Measurements from ENCODE around the gene NBEA.

NBEA gene

GRCh38 chr13:35600137-35600536, 658.1 kb downstream of the NBEA start:
- DNase-seq (ENCODE audit: low spot score in 2 of 2): no peak

GRCh38 chr13:35603593-35604285, 661.7 kb downstream of the NBEA start:
- Mint-ChIP-seq H3K27ac (no peak overlapping the region), H3K4me3 (no peak overlapping the region), H3K36me3 (no peaks in the 10 kb centered on the region), H3K9me3 (peaks cover 12% of the 10 kb centered on the region), H3K4me1 (no peaks in the 10 kb centered on the region)
- DNase-seq (ENCODE audit: low spot score in 2 of 2) (no peak), ATAC-seq (no peak)

More at GRCh38 chr13:35600137-35600536, 658.1 kb downstream of the NBEA start:
- no peak overlapping the region for H3K27ac Mint-ChIP-seq
- H3K4me3 Mint-ChIP-seq: no peak overlapping the region
- ATAC-seq: no peak
- peaks cover 8% of the 10 kb centered on the region for H3K9me3 Mint-ChIP-seq
- no peaks in the 10 kb centered on the region for H3K4me1 Mint-ChIP-seq
- H3K36me3 Mint-ChIP-seq: no peaks in the 10 kb centered on the region

GRCh38 chr13:35614666-35615065, 672.6 kb downstream of the NBEA start:
- Mint-ChIP-seq H3K36me3 (no peaks in the 10 kb centered on the region), H3K9me3 (no peaks in the 10 kb centered on the region), H3K4me3 (no peak overlapping the region), H3K4me1 (no peaks in the 10 kb centered on the region), H3K27ac (no peak overlapping the region)
- DNase-seq (ENCODE audit: low spot score in 2 of 2) (no peak), ATAC-seq (no peak)

- H3K4me1 Mint-ChIP-seq: no peaks in the 10 kb centered on the region
- no peak for ATAC-seq
Measured at GRCh38 chr13:35617420-35617819, 675.4 kb downstream of the NBEA start.

GRCh38 chr13:35618565-35619083, 676.6 kb downstream of the NBEA start:
- Mint-ChIP-seq H3K4me3 (no peak overlapping the region), H3K36me3 (no peaks in the 10 kb centered on the region), H3K9me3 (peaks cover 12% of the 10 kb centered on the region), H3K27ac (no peak overlapping the region), H3K4me1 (no peaks in the 10 kb centered on the region)
- ATAC-seq (no peak), DNase-seq (ENCODE audit: low spot score in 2 of 2) (no peak)

More at GRCh38 chr13:35617420-35617819, 675.4 kb downstream of the NBEA start:
- Mint-ChIP-seq H3K4me3 (no peak overlapping the region), H3K27ac (no peak overlapping the region), H3K9me3 (peaks cover 12% of the 10 kb centered on the region), H3K36me3 (no peaks in the 10 kb centered on the region)
- no peak for DNase-seq (ENCODE audit: low spot score in 2 of 2)

- ATAC-seq (no peak), DNase-seq (ENCODE audit: low spot score in 2 of 2) (no peak)
- H3K36me3 Mint-ChIP-seq: no peaks in the 10 kb centered on the region
- no peaks in the 10 kb centered on the region for H3K4me1 Mint-ChIP-seq
- H3K4me3 Mint-ChIP-seq: no peak overlapping the region
- H3K27ac Mint-ChIP-seq: no peak overlapping the region
- H3K9me3 Mint-ChIP-seq: peaks cover 12% of the 10 kb centered on the region
Measured at GRCh38 chr13:35621989-35622388, 679.9 kb downstream of the NBEA start.

- DNase-seq (ENCODE audit: low spot score in 2 of 2): no peak
- no peak overlapping the region for H3K27ac Mint-ChIP-seq
- H3K4me3 Mint-ChIP-seq: no peak overlapping the region
- H3K36me3 Mint-ChIP-seq: no peaks in the 10 kb centered on the region
- no peaks in the 10 kb centered on the region for H3K4me1 Mint-ChIP-seq
- no peaks in the 10 kb centered on the region for H3K9me3 Mint-ChIP-seq
- ATAC-seq: no peak
Measured at GRCh38 chr13:35629026-35629425, 687.0 kb downstream of the NBEA start.

- DNase-seq (ENCODE audit: low spot score in 2 of 2): no peak
- H3K4me1 Mint-ChIP-seq: no peaks in the 10 kb centered on the region
- peak; percentile 49 for ATAC-seq
- H3K27ac Mint-ChIP-seq: no peak overlapping the region
- no peaks in the 10 kb centered on the region for H3K9me3 Mint-ChIP-seq
- H3K4me3 Mint-ChIP-seq: no peak overlapping the region
- no peaks in the 10 kb centered on the region for H3K36me3 Mint-ChIP-seq
Measured at GRCh38 chr13:35630551-35631275, 688.6 kb downstream of the NBEA start.

GRCh38 chr13:35631666-35632065, 689.6 kb downstream of the NBEA start:
- no peak overlapping the region for H3K27ac Mint-ChIP-seq
- no peak overlapping the region for H3K4me3 Mint-ChIP-seq
- peaks cover 3% of the 10 kb centered on the region for H3K9me3 Mint-ChIP-seq
- DNase-seq (ENCODE audit: low spot score in 2 of 2): no peak
- no peak for ATAC-seq
- H3K36me3 Mint-ChIP-seq: no peaks in the 10 kb centered on the region
- H3K4me1 Mint-ChIP-seq: no peaks in the 10 kb centered on the region

- H3K27ac Mint-ChIP-seq: no peak overlapping the region
- H3K4me3 Mint-ChIP-seq: no peak overlapping the region
Measured at GRCh38 chr13:35643625-35644024, 701.6 kb downstream of the NBEA start.

GRCh38 chr13:35646056-35646774, 704.1 kb downstream of the NBEA start:
- Mint-ChIP-seq H3K9me3 (peaks cover 4% of the 10 kb centered on the region), H3K4me3 (no peak overlapping the region), H3K27ac (no peak overlapping the region), H3K4me1 (no peaks in the 10 kb centered on the region), H3K36me3 (no peaks in the 10 kb centered on the region)
- DNase-seq (ENCODE audit: low spot score in 2 of 2): no peak
- ATAC-seq: no peak

More at GRCh38 chr13:35643625-35644024, 701.6 kb downstream of the NBEA start:
- no peaks in the 10 kb centered on the region for H3K4me1 Mint-ChIP-seq
- H3K9me3 Mint-ChIP-seq: peaks cover 2% of the 10 kb centered on the region
- H3K36me3 Mint-ChIP-seq: no peaks in the 10 kb centered on the region
- ATAC-seq: no peak
- DNase-seq (ENCODE audit: low spot score in 2 of 2): no peak

GRCh38 chr13:35648201-35648600, 706.1 kb downstream of the NBEA start:
- Mint-ChIP-seq H3K36me3 (no peaks in the 10 kb centered on the region), H3K27ac (no peak overlapping the region), H3K4me1 (no peaks in the 10 kb centered on the region), H3K9me3 (peaks cover 4% of the 10 kb centered on the region), H3K4me3 (no peak overlapping the region)
- ATAC-seq (no peak), DNase-seq (ENCODE audit: low spot score in 2 of 2) (no peak)

GRCh38 chr13:35649162-35649561, 707.1 kb downstream of the NBEA start:
- no peaks in the 10 kb centered on the region for H3K36me3 Mint-ChIP-seq
- H3K4me1 Mint-ChIP-seq: no peaks in the 10 kb centered on the region
- peaks cover 6% of the 10 kb centered on the region for H3K9me3 Mint-ChIP-seq
- no peak overlapping the region for H3K4me3 Mint-ChIP-seq
- no peak overlapping the region for H3K27ac Mint-ChIP-seq
- DNase-seq (ENCODE audit: low spot score in 2 of 2): no peak
- no peak for ATAC-seq

- H3K9me3 Mint-ChIP-seq: no peaks in the 10 kb centered on the region
- no peaks in the 10 kb centered on the region for H3K4me1 Mint-ChIP-seq
- no peak overlapping the region for H3K4me3 Mint-ChIP-seq
- ATAC-seq: no peak
- no peaks in the 10 kb centered on the region for H3K36me3 Mint-ChIP-seq
- no peak overlapping the region for H3K27ac Mint-ChIP-seq
- no peak for DNase-seq (ENCODE audit: low spot score in 2 of 2)
Measured at GRCh38 chr13:35659796-35660195, 717.7 kb downstream of the NBEA start.

- DNase-seq (ENCODE audit: low spot score in 2 of 2) (no peak), ATAC-seq (no peak)
- H3K4me3 Mint-ChIP-seq: no peak overlapping the region
- H3K9me3 Mint-ChIP-seq: peaks cover 2% of the 10 kb centered on the region
- H3K4me1 Mint-ChIP-seq: no peaks in the 10 kb centered on the region
- no peak overlapping the region for H3K27ac Mint-ChIP-seq
- no peaks in the 10 kb centered on the region for H3K36me3 Mint-ChIP-seq
Measured at GRCh38 chr13:35664747-35665146, 722.7 kb downstream of the NBEA start.
